HG03108 (cell line): ENCODE data around the gene UPP2.

ENCODE experiments used
- ATAC-seq: cut with Tn5 transposase; IDR thresholded peaks from one replicate; pipeline ENCODE4 v1.9.1; 2021; ENCODE audit warnings: moderate library complexity; ENCODE audit not compliant: unreplicated experiment

Gene UPP2

DNA sequence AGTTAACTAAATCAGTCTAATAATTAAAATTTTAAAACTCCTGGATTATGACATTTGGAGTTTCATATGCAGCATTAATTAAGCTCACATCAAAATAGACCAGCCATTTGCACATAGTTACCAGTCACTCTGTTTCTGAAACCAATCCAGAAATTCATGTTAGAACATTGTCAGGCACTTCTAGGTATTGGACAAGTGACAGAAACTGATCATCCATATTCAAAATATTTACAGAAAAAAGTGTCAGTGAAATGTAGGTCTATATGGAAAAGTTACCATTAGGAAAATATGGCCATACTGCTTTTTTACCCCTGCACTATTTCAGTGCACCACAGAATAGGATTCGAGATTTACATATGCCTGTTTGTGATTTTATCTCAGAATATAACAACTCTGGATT, 33.4 kb downstream of the UPP2 start:
- no peak for ATAC-seq

DNA sequence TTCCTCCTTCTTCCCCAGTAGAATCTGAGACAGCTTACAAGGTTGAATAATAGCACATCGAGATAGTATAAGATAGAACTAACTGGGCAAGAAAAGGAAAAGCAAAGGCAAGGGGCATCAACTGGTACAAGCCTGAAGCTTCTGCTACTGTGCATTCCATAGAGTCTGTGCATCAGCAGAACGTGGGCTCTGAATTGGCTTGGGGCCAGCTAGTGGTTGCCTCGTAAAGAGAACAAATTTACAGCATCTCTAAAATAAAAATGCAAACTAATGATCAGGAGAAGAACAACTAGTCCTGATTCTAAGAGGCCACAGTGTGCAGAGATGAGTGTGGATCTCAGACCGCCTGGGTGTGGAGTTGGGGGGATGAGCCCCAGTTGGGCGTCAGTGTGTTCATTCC, 36.6 kb downstream of the UPP2 start:
- no peak for ATAC-seq

DNA sequence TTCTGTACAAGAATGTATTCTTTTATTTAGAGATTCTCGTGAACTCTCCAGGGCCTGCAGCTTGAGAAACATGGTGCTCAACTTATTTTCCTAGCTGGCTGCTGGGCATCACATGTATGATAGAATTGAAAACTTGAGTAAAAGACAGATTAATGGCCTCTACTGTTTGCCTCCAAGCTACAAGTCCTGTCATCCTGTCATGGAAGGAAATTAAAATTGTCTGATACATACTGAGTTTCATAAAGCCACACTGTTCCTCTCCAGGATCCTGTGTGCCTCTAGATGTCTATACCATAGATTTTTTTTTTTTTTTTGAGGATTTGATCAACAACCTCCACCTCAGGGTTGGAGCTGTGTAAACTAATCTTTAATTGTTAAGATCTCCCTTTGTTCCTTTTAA, 38.5 kb downstream of the UPP2 start:
- no peak for ATAC-seq

DNA sequence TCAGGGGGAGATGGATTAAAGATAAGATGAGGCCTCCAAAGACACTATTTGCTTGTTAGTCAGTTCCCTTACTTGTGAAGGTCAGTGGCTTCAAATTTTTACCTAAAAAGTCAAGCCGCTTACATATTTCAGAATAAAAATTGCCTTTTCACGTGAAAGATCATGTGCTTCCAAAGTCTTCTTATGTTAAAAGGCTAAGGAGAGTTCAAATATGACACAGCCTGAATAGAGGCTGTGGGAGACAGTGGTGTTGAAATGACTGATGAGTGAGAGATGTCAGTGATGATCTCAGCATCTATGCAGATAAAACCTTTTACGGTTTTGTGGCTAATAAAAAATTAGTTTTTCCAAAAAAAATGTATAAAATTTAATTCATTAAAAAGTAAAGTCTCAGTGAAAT, 40.5 kb downstream of the UPP2 start:
- no peak for ATAC-seq

DNA sequence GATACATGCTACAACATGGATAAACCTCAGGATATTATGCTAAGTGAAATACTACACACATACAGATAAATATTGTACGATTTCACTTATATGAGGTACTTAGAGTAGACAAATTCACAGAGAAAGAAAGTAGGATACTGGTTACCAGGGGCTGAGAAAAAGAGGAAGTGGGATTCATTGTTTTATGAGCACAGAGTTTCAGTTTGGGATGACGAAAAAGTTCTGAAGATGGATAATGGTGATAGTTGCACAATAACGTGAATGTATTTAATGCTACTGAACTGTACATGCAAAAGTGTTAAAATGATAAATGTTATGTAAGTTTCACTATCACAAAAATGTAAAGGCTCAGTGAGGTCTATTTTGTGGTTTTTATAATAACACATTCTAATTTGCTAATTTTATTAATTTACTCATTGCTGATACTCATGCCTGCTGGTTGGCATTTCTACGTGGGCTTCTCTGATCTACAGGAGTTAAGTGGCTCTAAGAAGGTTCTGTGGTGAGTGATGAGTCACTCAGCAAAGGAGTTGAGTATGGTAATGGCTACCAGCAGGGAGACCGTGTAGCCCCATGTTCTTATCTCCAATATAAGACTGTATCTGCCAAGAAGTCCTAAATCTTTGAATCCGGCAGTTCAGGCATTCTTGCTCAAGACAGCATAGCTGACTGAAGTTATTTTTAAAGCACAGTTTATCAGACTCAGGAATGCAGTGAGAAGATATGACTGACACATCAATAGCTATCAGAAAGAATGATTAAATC, 41.1 kb downstream of the UPP2 start:
- no peak for ATAC-seq

DNA sequence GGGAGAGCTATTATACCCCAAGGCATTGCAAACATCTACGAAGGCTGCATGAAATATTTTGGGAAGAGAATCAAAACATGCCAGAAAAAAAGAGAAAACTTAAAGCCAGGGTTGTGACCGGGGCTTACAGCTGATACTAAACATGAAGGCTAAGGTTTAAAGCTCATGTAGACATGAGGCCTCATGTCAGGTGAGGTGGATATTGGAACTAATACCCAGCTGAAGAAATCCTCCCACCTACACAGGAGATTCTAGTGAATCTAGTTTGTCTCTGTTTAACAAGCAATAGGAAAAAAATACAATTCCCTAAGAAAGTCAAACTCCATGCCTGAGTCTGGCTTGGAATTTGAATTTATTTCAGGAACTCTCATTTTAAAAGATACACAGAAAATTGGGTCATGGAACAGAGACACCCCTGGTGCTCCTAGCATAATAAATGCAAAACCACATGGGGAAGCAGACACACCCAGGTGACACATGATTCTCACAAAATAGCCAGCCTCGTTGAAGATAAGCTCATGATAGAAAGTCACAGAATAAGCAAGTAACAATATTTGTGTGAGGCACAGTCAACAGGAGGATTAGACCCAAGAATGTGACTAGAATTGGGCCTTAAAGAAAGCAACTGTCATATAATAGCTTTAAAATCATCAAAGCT, 42.2 kb downstream of the UPP2 start:
- no peak for ATAC-seq

DNA sequence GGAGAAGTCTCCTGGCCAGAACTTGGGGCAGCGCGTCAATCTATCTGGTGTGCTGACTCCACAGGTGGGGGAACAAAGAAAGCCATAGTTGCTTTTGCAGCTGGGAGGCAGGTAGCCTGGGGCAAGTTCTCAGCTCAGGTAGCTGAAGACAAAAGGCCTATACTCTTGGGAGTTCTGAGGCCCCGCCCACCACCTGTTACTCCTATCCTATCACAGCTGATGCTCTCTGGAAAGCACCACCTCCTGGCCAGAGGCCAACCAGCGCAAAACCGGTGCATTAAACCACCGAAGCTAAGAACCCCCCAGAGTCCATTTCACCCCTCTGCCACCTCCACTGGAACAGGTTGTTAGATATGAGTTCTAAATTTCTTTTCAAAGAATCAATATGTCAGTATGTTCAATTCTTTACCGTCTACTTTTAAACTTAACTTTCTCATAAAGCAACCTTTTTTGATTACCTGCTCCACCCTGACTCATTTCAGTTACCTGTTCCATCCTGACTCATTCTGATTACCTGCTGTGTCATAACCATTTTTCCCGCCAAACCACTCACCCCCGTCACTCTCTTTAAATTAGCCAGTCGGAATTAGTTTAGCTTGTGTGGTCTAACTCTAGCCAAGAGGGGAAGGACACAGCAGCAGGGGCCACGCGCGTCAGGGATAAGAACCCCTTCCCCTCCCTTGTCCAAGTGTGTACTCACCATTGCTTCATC, 43.4 kb downstream of the UPP2 start:
- ATAC-seq = no peak

DNA sequence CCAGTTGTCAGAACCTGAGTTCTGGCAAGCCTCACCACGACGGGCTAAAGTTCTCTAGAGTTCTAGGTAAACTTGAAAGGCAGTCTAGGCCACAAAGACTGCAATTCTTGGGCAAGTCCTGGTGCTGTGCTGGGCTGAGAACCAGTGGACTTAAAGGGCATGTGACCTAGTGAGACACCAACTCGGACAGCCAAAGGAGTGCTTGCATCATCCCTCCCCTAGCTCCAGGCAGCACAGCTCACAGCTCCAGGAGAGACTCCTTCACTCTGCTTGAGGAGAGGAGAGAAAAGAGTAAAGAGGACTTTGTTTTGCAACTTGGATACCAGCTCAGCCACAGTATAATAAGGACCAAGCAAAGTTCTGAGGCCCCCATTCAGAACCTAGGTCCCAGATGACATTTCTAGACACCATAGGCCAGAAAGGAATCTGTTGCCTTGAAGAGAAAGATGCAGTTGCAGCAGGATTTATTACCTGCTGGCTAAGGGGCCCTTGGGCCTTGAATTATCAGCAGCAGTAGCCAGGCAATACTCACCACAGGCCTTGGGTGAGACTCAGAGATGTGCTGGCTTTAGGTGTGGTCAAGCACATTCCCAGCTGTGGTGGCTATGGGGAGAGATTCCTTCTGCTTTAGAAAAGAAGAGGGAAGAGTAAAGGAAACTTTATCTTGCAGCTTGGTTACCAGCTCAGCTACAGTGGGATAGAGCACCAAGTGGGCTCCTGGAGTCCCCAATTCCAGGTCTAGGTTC, 51.8 kb downstream of the UPP2 start:
- ATAC-seq = no peak

DNA sequence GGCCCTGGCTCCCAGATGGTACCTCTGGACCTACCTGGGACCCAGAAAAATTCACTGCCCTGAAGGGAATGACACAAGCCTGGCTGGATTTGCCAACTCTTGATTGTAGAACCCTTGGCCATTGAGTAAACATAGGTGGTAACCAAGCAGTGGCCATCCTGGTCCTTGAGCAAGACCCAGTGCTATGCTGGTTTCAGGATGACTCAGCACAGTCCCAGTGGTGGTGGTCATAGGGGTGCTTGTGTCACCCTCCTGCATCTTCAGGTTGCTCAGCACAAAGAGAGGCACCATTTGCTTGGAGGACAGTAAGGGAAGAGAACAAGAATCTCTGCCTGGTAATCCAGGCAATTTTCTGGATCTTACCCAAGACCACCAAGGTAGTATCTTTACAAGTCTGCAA, 52.9 kb downstream of the UPP2 start:
- no peak for ATAC-seq

DNA sequence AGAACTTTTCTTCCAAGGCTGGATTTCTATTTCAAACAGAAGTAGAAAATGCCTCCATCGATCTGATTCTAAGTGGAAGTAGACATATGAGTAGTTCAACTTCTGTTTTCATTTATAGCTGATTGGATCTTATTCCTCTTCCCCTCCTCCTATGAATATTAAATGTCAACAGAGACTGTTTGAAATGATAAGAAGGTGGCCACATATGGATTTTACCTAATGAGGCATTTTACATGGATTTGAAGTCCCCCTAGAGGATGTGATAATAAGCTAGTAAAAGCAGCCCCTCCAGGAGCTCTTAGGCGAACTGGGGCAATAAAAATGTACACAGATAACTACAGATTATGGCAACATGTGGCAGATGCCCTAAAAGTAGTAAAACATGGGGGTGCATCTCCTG, 71.0 kb downstream of the UPP2 start:
- no peak for ATAC-seq

DNA sequence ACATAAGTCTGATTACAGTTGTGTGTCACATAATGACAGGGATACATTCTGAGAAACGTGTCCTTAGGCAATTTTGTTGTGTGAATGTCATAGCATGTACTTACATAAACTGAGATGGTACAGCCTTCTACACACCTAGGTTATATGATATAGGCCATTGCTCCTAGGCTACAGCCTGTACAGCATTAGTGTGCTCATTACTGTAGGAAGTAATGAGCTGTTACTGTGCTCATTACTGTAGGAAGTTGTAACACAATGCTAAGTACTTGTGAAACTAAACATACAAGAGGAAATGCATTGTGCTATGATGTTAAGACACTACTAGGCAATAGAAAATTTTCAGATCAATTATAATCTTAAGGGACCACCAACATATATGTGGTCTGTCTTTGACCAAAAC, 72.8 kb downstream of the UPP2 start:
- ATAC-seq = no peak

DNA sequence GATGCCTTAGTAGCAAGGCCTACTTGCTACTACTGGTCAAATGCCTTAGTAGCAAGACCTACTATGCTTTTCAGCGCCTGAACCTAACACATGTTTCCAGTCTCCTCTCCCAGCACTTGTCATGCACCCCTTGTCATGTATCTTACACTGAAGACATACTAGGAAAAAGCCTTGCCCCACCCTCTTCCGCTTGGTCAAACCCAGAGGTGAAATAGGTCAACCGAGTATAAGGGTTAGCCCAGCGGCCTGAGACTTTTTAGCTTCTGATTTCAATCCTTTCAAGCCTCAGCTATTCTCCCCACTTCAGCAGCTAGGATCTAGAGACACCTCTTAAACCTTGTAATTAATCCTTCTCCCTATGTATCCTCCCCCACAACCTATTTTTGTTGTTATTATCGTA, 73.3 kb downstream of the UPP2 start:
- ATAC-seq = no peak

DNA sequence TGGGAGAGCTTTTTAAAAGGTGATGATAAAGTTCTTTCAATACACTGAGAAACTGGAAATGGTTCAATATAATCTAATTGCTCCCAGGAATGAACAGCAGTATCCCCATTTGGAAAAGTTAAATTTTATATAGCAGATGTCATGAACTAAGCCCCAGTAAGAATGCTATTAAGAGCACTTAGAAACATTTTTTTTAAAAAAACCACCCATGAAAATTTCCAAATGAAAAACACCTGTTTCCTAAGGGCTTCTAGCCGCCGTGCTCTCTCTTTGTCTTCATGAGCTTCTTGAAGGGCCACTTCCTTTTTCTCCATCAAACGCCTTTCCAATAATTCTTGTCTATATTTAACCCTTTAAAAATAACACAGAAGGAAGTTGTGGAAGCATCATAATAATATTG, 77.0 kb downstream of the UPP2 start:
- ATAC-seq = no peak

DNA sequence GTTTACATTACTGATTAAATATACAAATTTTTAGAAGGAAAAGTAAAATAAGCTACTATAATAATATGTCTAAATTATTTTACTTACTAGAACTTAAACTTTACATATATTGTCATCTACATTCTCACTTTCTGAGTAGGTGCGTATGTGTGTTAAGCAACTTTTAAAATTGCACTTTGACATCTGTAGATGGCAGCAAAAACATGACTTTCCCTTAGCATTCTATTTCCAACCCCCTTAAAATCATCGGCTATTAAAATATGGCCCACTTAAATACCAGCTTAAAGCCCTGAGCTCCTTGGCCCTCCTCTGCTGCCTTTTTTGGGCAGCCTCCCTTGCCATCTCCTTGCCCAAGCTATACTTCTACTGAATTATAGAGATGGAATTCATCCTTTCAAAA, 78.0 kb downstream of the UPP2 start:
- ATAC-seq = no peak

DNA sequence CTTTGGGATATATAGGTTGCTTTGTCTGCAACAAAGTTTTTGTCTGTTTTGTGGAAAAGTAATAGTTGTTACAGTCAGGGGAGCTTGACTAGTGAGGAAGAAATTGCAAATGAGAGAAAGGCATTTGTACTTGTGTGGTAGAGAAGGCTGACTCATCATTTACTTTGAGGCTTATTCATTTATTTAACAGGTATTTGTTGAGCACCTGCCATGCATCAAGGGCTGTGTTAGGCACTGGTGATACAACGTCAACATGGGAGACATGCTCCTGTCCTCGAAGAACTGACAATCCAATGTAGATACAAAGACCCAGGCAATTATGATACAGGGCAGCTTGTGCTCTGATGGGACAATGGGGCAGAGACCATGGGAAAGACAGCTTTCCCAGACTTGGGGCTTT, 79.5 kb downstream of the UPP2 start:
- ATAC-seq = no peak

DNA sequence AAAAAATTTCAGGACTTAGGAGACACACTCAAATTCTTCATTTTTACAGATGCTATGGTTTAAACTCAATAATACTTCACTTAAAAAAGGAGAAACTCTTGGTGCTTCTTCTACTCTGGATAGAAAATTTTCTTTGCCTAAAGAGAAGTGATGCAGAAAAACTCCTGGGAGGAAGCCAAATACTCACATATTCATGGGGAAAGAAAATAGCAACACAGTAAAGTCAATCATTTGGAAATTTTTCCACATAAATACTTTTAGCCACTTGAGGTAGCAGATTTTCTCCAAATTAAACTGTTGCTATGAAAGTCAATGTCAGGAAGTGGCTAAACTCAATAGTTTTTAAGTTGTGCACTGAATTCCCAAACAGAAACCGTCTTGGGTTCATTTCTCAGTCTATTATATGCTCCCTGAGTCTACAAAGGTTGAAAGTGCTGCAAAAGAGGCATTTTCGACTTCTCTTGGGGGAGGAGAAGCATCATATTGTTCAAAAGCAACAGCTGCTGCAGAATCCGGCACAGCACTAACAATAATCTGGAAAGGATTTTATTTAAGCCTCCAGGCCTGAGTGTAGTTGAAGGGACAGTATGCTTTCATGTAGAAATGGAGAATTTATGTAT, 81.1 kb downstream of the UPP2 start:
- ATAC-seq = no peak

DNA sequence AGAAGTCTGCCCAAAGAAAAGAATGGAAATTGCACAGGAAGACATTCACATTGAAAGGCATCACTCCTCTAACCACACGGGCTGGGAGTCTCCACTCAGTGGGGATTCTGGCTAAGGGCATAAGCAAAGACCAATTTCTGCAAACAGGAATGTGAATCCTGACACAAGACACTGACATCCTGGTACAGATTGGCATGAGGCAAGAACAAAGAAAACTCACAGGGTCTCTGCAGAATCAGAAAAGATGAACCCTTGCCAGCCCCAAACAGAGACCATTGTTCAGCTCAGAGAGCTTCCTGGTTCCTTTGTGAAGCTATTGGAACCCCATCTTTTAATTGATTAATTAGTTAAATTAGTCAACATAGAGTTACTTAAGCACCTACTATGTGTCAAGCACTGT, 82.3 kb downstream of the UPP2 start:
- no peak for ATAC-seq

DNA sequence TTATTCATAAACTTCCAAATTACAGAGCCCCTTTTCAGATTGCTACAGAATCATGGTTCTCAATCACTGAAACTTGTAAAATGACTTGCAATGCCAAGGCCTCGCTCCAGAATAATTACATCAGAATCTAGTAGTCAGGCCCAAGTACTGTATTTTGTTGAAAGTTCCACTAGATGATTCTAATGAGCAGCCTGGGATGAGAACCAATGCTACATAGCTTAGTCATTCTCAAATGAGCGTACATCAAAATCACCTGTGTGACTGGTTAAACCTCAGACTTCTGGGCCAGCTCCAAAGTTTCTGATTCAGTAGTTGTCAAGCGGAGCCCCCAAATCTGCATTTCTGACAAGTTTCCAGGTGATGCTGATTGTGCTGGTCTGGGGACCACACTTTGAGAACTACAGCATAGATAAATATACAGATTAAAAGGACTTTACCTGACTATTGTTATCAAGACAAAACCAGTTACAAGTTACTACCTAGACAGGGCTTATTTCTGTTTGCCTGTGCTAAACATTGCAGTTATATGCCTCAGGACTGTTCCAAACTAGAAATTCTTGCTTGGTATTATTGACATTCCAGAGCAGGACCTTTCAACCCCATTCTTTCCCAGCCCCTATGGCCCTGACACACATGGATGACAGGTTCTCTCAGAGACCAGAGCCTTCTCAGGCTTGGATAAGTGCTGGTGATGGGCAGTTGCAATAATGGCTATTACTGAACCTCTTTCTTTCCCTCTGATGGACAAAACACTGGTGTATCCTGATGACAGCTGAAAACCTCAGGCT, 83.1 kb downstream of the UPP2 start:
- no peak for ATAC-seq
